B cell (primary cell): Measurements from ENCODE around the gene COL8A2. TPM values are rescaled to one million over a fixed set of nuclear protein-coding genes. Genes with fewer than 3 reads are reported as not detected.

ENCODE experiments used
- ATAC-seq: fragments of 200-7000 bp; cut with Tn5 transposase; one replicate; pipeline ENCODE4 v1.10.0; 2021; ENCODE audit warnings: low read depth, mild to moderate bottlenecking, moderate number of reproducible peaks, moderate library complexity
- CTCF ChIA-PET: fragments of 350-600 bp; sonication (Branson Sonifier 250); formaldehyde crosslinking; loops from one replicate; lab custom pipeline; 2021; ENCODE audit warnings: antibody characterized with exemption, inconsistent platforms; lab: Charles Lee
- POLR2A ChIA-PET: fragments of 350-600 bp; sonication (Branson Sonifier 250); formaldehyde crosslinking; loops from one replicate; lab custom pipeline; 2021; ENCODE audit warnings: antibody characterized with exemption; lab: Charles Lee
- DNase-seq: peaks from one replicate; pipeline ENCODE4 v3.0.0; 2013
- H2AFZ ChIP-seq: 2 replicates; pipeline ENCODE4 v1.6.1; 2012; ENCODE audit warnings: mild to moderate bottlenecking, low read depth, low read length; ENCODE audit not compliant: insufficient read depth, poor library complexity, severe bottlenecking
- H3K27ac ChIP-seq, 2 donors: 1 replicate in 1 of 2; 2 replicates in 1 of 2; pipeline ENCODE4 v1.5.1; 2012 to 2013; ENCODE audit warnings: low read length in 2 of 2, mild to moderate bottlenecking in 2 of 2, moderate library complexity in 1 of 2
- H3K27me3 ChIP-seq, 4 experiments: fragments of 200-600 bp in 1 of 4; sonication (generic) in 1 of 4; replicated peaks in 1 of 4; 1 replicate in 2 of 4; 2 replicates in 2 of 4; pipeline versions ENCODE4 v1.6.1 to v1.7.0; 2013 to 2016; ENCODE audit warnings: low read length in 3 of 4, mild to moderate bottlenecking in 2 of 4, mixed read lengths in 1 of 4, moderate library complexity in 1 of 4; ENCODE audit not compliant: insufficient read depth in 4 of 4, control insufficient read depth in 3 of 4; ENCODE audit errors: control extremely low read depth in 1 of 4
- H3K36me3 ChIP-seq, 2 experiments: replicated peaks in 1 of 2; 1 replicate in 1 of 2; 2 replicates in 1 of 2; pipeline versions ENCODE4 v1.6.1 to v1.7.1; 2013; ENCODE audit warnings: low read length in 1 of 2; ENCODE audit not compliant: insufficient read depth in 2 of 2, control insufficient read depth in 1 of 2; ENCODE audit errors: control extremely low read depth in 1 of 2, extremely low read depth in 1 of 2
- H3K4me1 ChIP-seq, 2 donors: fragments of 200-600 bp in 1 of 2; sonication (generic) in 1 of 2; 1 replicate in 1 of 2; 2 replicates in 1 of 2; pipeline versions ENCODE4 v1.5.1 to v1.6.1; 2013 to 2017; ENCODE audit warnings: low read length in 2 of 2; ENCODE audit not compliant: control insufficient read depth in 2 of 2, insufficient read depth in 2 of 2
- H3K4me2 ChIP-seq: replicated peaks from 2 replicates; pipeline ENCODE3; 2012; ENCODE audit warnings: mild to moderate bottlenecking, low read depth, low read length; ENCODE audit not compliant: poor library complexity, severe bottlenecking
- H3K4me3 ChIP-seq, 5 experiments: fragments of 200-600 bp in 1 of 5; sonication (generic) in 1 of 5; 1 replicate in 3 of 5; 2 replicates in 2 of 5; pipeline versions ENCODE4 v1.5.1 to v1.7.0; 2011 to 2016; ENCODE audit warnings: low read length in 4 of 5, mild to moderate bottlenecking in 4 of 5, low read depth in 2 of 5, control low read depth in 1 of 5, moderate library complexity in 1 of 5; ENCODE audit not compliant: insufficient read depth in 1 of 5; ENCODE audit errors: control extremely low read depth in 1 of 5, extremely low read depth in 1 of 5
- H3K79me2 ChIP-seq: fragments of 200-600 bp; sonication (generic); one replicate; pipeline ENCODE4 v1.6.0; 2016; ENCODE audit warnings: low read length; ENCODE audit not compliant: control insufficient read depth, insufficient read depth
- H3K9ac ChIP-seq: fragments of 200-600 bp; sonication (generic); 2 replicates; pipeline ENCODE4 v1.6.1; 2017; ENCODE audit warnings: mild to moderate bottlenecking, low read length, moderate library complexity
- H3K9me3 ChIP-seq, 3 donors: one replicate each; pipeline versions ENCODE4 v1.6.1 to v1.7.1; 2013; ENCODE audit warnings: low read length in 2 of 3; ENCODE audit not compliant: control insufficient read depth in 2 of 3, insufficient read depth in 1 of 3; ENCODE audit errors: control extremely low read depth in 1 of 3
- H4K20me1 ChIP-seq: 2 replicates; pipeline ENCODE4 v1.6.0; 2012; ENCODE audit warnings: mild to moderate bottlenecking, low read length; ENCODE audit not compliant: insufficient read depth, control insufficient read depth, poor library complexity, severe bottlenecking
- H3K27ac Mint-ChIP-seq: one replicate; pipeline ENCODE4 v1.8.0; 2021; ENCODE audit warnings: mixed read lengths
- H3K27me3 Mint-ChIP-seq: one replicate; pipeline ENCODE4 v1.8.0; 2021; ENCODE audit warnings: mixed read lengths
- H3K4me1 Mint-ChIP-seq: one replicate; pipeline ENCODE4 v1.8.0; 2021; ENCODE audit warnings: mixed read lengths
- H3K4me3 Mint-ChIP-seq: one replicate; pipeline ENCODE4 v1.8.0; 2021; ENCODE audit warnings: mixed read lengths
- H3K9me3 Mint-ChIP-seq: one replicate; pipeline ENCODE4 v1.8.0; 2022; ENCODE audit warnings: mixed read lengths; ENCODE audit not compliant: insufficient read depth
- EZH2 ChIP-seq: IDR thresholded peaks from 2 replicates; pipeline ENCODE4 v1.6.1; 2012; ENCODE audit warnings: borderline replicate concordance, low read depth, mild to moderate bottlenecking, moderate library complexity, low read length; ENCODE audit not compliant: insufficient read depth, poor library complexity, severe bottlenecking
- WGBS: methylation state at CpG from one replicate; pipeline ENCODE4 v1.1.5; 2013; ENCODE audit warnings: missing lambda C conversion rate; ENCODE audit not compliant: insufficient coverage; 5-methylcytosine and 5-hydroxymethylcytosine counted together
- intact Hi-C: fragments of 100-400 bp; cut with micrococcal nuclease; formaldehyde crosslinking; loops from one replicate; pipeline ENCODE4 v1.10.0; 2022
- polyA plus RNA-seq: library from polyadenylated mRNA; depleted of rRNA; stranded (reverse); fragments of >200 nt; gene quantifications from 2 replicates; pipeline ENCODE4 v1.2.3, GENCODE V29; 2012
- total RNA-seq, 2 donors: library from RNA; stranded (reverse); fragments of 120-200 nt in 1 of 2; gene quantifications; 1 replicate in 1 of 2; 2 replicates in 1 of 2; pipeline versions ENCODE4 v1.2.3 to v1.2.4, GENCODE V29; 2013 to 2022
- TF ChIP-seq, protein P1 (sequence below): fragments of 200-600 bp; IDR thresholded peaks from one replicate; pipeline ENCODE4 v1.8.0; 2022; ENCODE audit warnings: antibody characterized with exemption, mild to moderate bottlenecking

Gene COL8A2
- total and polyA plus RNA-seq, 2 donors (not counting 1 experiment from before 2014, with no cell fraction given) = 0.17 TPM; not detected in 1

DNA sequence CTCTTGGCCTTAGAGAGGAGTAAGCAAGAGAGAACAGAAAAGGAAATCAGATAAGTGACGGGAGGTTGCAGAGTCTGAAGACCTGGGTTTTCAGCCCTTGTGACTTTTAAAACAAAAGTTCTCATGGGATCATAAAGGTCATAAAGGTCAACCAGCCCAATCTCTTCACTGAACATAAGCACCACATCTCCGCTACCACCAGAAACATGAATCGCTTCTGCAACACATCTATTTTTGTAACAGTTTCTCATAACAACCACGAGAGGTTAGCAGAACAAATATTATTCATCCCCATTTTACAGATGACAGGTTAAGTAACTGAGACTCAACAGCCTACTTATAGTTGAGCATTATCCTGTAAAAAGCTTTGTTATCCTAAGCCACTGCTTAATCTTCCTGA lies 18.4 kb upstream of the COL8A2 start:
- TF ChIP-seq, protein P1, sequence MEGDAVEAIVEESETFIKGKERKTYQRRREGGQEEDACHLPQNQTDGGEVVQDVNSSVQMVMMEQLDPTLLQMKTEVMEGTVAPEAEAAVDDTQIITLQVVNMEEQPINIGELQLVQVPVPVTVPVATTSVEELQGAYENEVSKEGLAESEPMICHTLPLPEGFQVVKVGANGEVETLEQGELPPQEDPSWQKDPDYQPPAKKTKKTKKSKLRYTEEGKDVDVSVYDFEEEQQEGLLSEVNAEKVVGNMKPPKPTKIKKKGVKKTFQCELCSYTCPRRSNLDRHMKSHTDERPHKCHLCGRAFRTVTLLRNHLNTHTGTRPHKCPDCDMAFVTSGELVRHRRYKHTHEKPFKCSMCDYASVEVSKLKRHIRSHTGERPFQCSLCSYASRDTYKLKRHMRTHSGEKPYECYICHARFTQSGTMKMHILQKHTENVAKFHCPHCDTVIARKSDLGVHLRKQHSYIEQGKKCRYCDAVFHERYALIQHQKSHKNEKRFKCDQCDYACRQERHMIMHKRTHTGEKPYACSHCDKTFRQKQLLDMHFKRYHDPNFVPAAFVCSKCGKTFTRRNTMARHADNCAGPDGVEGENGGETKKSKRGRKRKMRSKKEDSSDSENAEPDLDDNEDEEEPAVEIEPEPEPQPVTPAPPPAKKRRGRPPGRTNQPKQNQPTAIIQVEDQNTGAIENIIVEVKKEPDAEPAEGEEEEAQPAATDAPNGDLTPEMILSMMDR = no peak
- no peak for TF ChIP-seq EZH2
- peaks cover 16% of the 10 kb centered on the region for H4K20me1 ChIP-seq
- H3K9me3 Mint-ChIP-seq = no peaks in the 10 kb centered on the region
- ATAC-seq (no peak), DNase-seq (no peak)
- H3K4me3 Mint-ChIP-seq = no peak overlapping the region
- no peaks in the 10 kb centered on the region for H3K9me3 ChIP-seq
- H3K4me1 Mint-ChIP-seq = peaks cover 34% of the 10 kb centered on the region
- H3K36me3 ChIP-seq = peaks cover 4 to 24% of the 10 kb centered on the region in 2 experiments
- peaks cover 2 to 10% of the 10 kb centered on the region in 2 donors for H3K4me1 ChIP-seq
- no peak overlapping the region for H3K27ac Mint-ChIP-seq
- no peak overlapping the region for H2AFZ ChIP-seq
- no peak overlapping the region for H3K27ac ChIP-seq
- H3K79me2 ChIP-seq = peaks cover 73% of the 10 kb centered on the region
- POLR2A ChIA-PET = no interaction called here
- H3K9ac ChIP-seq = no peak overlapping the region
- H3K4me2 ChIP-seq = no peak overlapping the region
- no peak overlapping the region for H3K4me3 ChIP-seq
- no peaks in the 10 kb centered on the region for H3K27me3 Mint-ChIP-seq
- intact Hi-C loops = no loop called here
- CTCF ChIA-PET = no interaction called here
- H3K27me3 ChIP-seq = no peaks in the 10 kb centered on the region
- WGBS = 54% methylated on average over 2 of the region's 4 CpGs

DNA sequence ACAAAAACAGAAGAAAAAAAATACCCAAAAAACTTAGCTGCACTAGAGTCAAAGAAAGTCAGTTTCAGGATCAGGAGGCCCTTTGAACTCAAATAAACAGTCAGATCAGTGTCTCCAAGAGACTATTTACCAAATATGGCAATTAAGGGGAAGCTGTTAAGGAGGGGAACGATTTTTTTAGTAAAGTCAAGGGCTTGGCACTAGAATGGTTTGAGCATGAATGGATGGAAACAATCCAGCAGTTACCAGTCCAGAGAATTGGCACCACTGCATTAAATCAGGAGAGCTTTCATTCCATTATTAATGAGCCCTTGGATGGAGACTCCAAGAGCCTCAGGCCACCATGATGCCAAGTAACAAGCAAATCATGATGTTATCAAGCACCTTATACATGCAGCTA lies 17.1 kb upstream of the COL8A2 start:
- Histone ChIP-seq H3K9me3 (no peaks in the 10 kb centered on the region), H3K27ac (no peak overlapping the region), H3K4me2 (no peak overlapping the region), H3K4me1 (peaks cover 0 to 5% of the 10 kb centered on the region in 2 donors), H3K27me3 (no peaks in the 10 kb centered on the region), H3K79me2 (peaks cover 60% of the 10 kb centered on the region), H4K20me1 (peaks cover 16% of the 10 kb centered on the region), H3K4me3 (no peak overlapping the region), H2AFZ (no peak overlapping the region), H3K9ac (no peak overlapping the region), H3K36me3 (peaks cover 4 to 37% of the 10 kb centered on the region in 2 experiments)
- Mint-ChIP-seq H3K4me1 (peaks cover 26% of the 10 kb centered on the region), H3K9me3 (no peaks in the 10 kb centered on the region), H3K4me3 (no peak overlapping the region), H3K27me3 (no peaks in the 10 kb centered on the region), H3K27ac (no peak overlapping the region)
- ChIA-PET CTCF (interaction anchor here (0.7 to 1.5 kb wide), 2 partner anchors 39 to 46 kb away, joined by 3 read pairs; no protein-coding TSS in a partner anchor), POLR2A (no interaction called here)
- intact Hi-C loops = no loop called here
- DNase-seq (no peak), ATAC-seq (no peak)
- TF ChIP-seq, protein P1 = no peak
- no peak for TF ChIP-seq EZH2
- WGBS = 40% methylated on average over 1 of the region's 1 CpG
